NT2/D1 (cell line): ENCODE results near the gene EEFSEC.

ENCODE experiments used
- DNase-seq: peaks from one replicate; pipeline ENCODE4 v3.0.0-alpha.2; 2011; ENCODE audit warnings: low read depth, low spot score
- H3K27me3 ChIP-seq: 2 replicates; pipeline ENCODE4 v1.6.0; 2011; ENCODE audit warnings: mild to moderate bottlenecking; ENCODE audit not compliant: insufficient read length, insufficient read depth
- H3K36me3 ChIP-seq: 2 replicates; pipeline ENCODE4 v1.6.1; 2011; ENCODE audit warnings: mild to moderate bottlenecking, low read length, mixed read lengths; ENCODE audit not compliant: insufficient read depth, insufficient read length
- H3K4me1 ChIP-seq: 2 replicates; pipeline ENCODE4 v1.5.1; 2011; ENCODE audit not compliant: insufficient read depth, insufficient read length
- H3K4me3 ChIP-seq: 2 replicates; pipeline ENCODE4 v1.5.1; 2011; ENCODE audit warnings: low read depth; ENCODE audit not compliant: insufficient read length
- H3K9ac ChIP-seq: 2 replicates; pipeline ENCODE4 v1.6.0; 2011; ENCODE audit warnings: low read depth; ENCODE audit not compliant: insufficient read length
- H3K9me3 ChIP-seq: 2 replicates; pipeline ENCODE4 v1.5.1; 2011; ENCODE audit warnings: mild to moderate bottlenecking, low read length; ENCODE audit not compliant: insufficient read depth
- SUZ12 ChIP-seq: IDR thresholded peaks from 2 replicates; pipeline ENCODE4 v1.6.1; 2011; ENCODE audit not compliant: insufficient read length, insufficient read depth; ENCODE audit errors: extremely low read depth
- YY1 ChIP-seq: IDR thresholded peaks from 2 replicates; pipeline ENCODE4 v1.6.1; 2011; ENCODE audit not compliant: insufficient read length, insufficient read depth
- ZNF274 ChIP-seq: IDR thresholded peaks from 2 replicates; pipeline ENCODE4 v1.6.1; 2011; ENCODE audit warnings: mild to moderate bottlenecking, low read depth, low read length

EEFSEC gene

DNA sequence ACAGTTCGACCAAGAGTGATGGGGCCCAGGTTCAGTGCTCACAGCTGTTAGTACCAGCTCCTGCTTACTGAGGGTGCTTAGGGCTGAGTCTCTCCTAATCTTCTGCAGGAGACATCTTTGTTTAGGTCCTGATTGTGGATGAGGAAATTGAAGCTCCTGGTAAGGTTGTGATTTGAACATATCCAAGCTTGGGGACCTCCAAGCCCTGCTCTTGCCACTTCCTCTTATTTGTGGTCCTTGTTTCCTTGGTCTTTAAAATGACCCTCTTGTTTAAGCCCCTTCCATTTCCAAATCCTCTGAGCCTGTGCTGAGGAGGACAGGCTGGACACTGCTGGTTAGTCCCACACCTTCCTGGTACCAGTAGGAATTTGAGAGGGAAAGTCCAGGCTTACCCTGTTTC is 87.0 kb downstream of the EEFSEC start:
- no peak overlapping the region for H3K9ac ChIP-seq
- H3K9me3 ChIP-seq: no peaks in the 10 kb centered on the region
- H3K4me1 ChIP-seq: peaks cover 3% of the 10 kb centered on the region
- H3K27me3 ChIP-seq: no peaks in the 10 kb centered on the region
- TF ChIP-seq ZNF274 (no peak), YY1 (no peak), SUZ12 (no peak)
- H3K4me3 ChIP-seq: no peak overlapping the region
- no peaks in the 10 kb centered on the region for H3K36me3 ChIP-seq
- no peak for DNase-seq

DNA sequence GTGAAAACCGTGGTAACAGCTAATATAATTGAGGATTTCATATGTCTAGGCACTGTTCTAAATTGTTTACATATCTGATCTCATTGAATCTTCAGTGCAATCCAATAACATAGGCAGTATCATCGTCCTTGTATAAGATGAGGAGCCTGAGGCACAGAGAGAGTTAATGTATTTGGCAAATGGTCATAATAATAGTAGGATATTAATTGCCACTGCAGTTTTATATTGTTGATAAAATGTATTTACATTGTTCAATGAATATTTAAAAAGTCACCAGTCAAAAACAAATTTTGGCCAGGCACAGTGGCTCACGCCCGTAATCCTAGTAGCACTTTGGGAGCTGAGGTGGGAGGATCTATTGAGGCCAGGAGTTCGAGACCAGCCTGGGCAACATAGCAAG is 88.5 kb downstream of the EEFSEC start:
- DNase-seq: no peak
- Histone ChIP-seq H3K36me3 (peaks cover 1% of the 10 kb centered on the region), H3K4me1 (peaks cover 3% of the 10 kb centered on the region), H3K9ac (no peak overlapping the region), H3K9me3 (no peaks in the 10 kb centered on the region), H3K27me3 (no peaks in the 10 kb centered on the region), H3K4me3 (no peak overlapping the region)
- TF ChIP-seq ZNF274: no peak
- TF ChIP-seq YY1: no peak
- no peak for TF ChIP-seq SUZ12

DNA sequence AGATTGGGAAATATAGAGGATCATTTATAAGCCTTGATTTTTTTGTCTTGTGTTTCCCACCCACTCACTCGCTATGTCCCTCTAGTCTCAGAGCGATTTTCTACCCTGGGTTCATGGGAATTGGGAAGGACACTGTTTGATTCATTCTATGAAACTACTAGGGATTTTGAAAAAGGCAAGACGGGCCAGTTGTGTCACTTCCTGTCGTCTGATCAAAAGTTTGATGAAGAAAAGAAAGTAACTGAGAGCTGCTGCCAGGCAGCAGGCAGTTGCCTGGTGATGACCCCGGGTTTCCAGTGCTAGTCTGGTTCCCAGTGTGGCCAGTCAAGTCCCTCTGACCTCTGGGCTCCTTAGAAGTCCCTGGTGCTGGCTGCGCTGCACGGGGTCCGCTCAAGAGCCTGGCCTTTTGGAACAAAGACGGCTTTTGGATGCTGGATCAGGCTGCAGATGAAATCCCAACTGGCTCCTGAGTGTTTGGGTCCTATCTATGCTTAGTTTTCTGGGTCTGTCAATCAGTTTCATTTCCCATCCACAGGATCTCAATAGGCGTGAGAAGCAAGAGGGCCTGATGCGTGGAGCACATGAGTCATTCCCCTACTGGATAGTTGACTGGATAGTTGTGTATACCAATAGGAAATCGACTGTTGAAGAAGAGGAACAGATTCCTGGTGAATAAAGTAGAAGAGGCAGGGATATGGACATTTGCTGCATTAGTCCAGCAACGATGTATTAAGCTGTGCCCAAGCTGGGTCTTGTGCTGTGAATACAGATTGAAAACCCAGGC is 89.7 kb downstream of the EEFSEC start:
- Histone ChIP-seq H3K4me3 (no peak overlapping the region), H3K9me3 (no peaks in the 10 kb centered on the region), H3K4me1 (no peaks in the 10 kb centered on the region), H3K27me3 (no peaks in the 10 kb centered on the region), H3K36me3 (peaks cover 8% of the 10 kb centered on the region), H3K9ac (no peak overlapping the region)
- TF ChIP-seq YY1 (no peak), SUZ12 (no peak), ZNF274 (no peak)
- DNase-seq: no peak

DNA sequence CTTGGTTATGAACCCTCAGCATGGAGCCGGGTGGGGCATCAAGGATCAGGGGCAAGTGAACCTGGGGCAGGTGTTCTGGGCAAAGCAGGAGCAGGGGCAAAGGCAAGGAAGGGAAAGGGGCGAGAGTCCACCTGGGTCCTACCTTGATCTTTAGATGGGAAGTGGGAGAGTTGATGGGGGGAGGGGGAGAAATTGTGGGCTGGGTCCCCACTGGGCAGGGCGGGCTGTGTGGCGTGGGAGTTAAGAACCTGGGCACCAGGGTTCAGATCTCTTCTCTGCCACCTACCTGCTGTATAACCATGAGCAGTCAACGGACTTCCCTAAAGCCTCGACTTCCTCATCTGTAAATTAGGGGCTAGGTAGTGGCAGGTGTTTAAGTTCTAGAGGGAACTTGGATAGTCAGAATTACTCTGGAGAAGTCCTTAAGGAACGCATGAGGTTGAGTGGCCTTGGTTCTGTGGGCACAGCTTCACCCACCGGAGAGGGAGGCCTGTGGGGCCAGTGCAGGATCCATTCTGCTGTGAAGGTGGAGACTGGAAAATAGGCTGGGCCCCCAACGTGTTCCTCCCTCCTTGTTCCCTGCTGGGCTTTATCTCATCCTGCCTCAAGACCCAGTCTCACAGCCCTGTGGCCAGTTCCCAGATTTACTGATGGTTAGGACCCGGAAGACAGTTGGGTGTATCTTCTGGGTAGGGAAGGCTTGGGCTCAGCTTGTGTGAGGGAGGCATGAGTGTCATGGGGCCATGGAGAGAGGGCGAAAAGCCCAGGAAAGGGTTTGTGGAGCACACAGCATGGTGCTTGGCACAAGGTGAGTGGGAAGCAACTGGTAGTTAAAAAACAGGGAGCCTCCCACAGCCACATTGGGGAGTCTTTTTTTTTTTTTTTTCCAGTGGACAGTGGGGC is 90.6 kb downstream of the EEFSEC start:
- Histone ChIP-seq H3K9me3 (no peaks in the 10 kb centered on the region), H3K27me3 (no peaks in the 10 kb centered on the region), H3K9ac (no peak overlapping the region), H3K36me3 (peaks cover 11% of the 10 kb centered on the region), H3K4me1 (no peaks in the 10 kb centered on the region), H3K4me3 (no peak overlapping the region)
- DNase-seq: no peak
- TF ChIP-seq SUZ12: no peak

DNA sequence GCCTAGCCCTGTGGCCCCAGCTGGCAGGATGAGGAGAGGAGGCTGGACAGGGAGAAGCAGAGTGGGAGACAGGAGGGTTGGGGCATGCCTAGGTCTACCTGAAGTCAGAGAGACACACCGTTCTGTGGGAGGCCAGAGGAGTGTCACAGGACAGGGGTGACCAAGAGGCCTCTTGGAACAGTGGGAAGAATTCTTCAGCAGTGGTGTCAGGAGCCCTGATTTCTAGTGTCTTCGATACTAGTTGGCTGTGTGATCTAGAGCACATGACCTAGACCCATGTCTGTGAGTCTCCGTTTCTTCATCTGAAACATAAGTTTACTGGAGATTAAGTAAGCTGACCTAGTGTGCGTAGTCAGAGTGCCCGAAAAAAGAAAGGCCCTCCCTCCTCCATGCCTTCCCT is 92.2 kb downstream of the EEFSEC start:
- H3K36me3 ChIP-seq: peaks cover 11% of the 10 kb centered on the region
- no peaks in the 10 kb centered on the region for H3K27me3 ChIP-seq
- H3K9me3 ChIP-seq: no peaks in the 10 kb centered on the region
- no peak overlapping the region for H3K4me3 ChIP-seq
- no peak for DNase-seq
- TF ChIP-seq SUZ12 (no peak), YY1 (no peak)
- H3K9ac ChIP-seq: no peak overlapping the region
- H3K4me1 ChIP-seq: no peaks in the 10 kb centered on the region

DNA sequence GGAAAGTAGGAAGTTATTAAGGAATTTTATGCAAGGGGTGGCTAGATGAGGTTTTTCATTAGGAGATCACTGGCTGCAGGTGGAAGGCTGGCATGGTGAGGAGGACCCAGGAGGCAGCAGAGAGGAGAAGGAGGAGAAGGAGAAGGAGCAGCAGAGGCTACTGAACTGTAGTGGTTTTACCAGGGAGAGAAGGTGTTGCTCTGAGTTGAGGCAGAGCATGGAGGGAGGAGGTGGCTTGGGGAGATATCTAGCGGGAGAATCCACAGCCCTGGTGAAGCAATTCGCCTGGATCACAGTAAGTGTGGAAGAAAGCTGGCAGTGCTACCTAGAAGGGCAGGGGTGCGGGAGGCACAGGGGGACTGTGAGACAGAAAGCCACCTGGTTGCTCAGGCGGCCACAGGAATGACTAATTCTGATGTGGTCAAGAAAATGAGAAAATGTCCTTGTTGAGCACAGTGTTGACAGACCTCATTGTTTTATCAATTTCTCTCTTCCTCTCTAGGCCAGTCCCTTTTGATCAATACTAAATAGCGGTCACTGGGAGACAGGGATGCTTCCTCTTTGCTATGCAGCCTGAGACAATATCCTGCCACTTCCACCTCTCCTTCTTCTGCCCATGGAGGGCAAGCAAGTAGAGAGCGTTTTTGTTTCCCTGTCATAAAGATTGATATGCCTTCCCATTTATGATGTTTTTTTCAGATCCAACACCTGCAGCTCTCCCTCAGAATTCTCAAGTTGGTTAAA is 94.6 kb downstream of the EEFSEC start:
- peaks cover 11% of the 10 kb centered on the region for H3K36me3 ChIP-seq
- no peaks in the 10 kb centered on the region for H3K9me3 ChIP-seq
- no peaks in the 10 kb centered on the region for H3K4me1 ChIP-seq
- no peak overlapping the region for H3K9ac ChIP-seq
- no peaks in the 10 kb centered on the region for H3K27me3 ChIP-seq
- TF ChIP-seq YY1: no peak
- no peak for TF ChIP-seq SUZ12
- no peak for TF ChIP-seq ZNF274
- no peak overlapping the region for H3K4me3 ChIP-seq
- DNase-seq: no peak

DNA sequence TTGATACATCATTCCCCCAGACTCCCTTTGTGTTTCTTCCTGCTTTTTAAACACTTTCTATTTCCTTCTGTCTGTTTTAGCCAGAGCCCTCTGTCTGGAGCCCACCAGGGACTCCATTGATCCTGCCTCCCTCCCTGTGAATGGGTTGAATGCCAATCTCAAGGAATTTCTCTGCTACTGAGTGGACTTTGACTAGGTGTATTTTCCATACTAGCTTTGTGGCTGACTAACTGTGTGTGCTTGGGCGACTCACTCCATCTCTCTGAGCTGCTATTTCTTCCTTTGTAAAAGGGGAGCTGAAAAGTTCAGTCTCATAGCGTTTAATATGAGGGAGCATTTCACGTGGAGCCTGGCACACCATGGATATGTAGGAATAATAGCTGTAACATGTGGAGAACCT is 98.8 kb downstream of the EEFSEC start:
- Histone ChIP-seq H3K27me3 (no peaks in the 10 kb centered on the region), H3K4me1 (peaks cover 3% of the 10 kb centered on the region), H3K4me3 (no peak overlapping the region), H3K36me3 (peaks cover 7% of the 10 kb centered on the region), H3K9me3 (no peaks in the 10 kb centered on the region), H3K9ac (no peak overlapping the region)
- TF ChIP-seq SUZ12: no peak
- TF ChIP-seq ZNF274: no peak
- no peak for TF ChIP-seq YY1
- DNase-seq: no peak
